ENCODE measurements around the gene UBASH3A.
A peak's percentile ranks its signal among the peaks of the same experiment; 100 is the strongest.

Gene UBASH3A

DNA sequence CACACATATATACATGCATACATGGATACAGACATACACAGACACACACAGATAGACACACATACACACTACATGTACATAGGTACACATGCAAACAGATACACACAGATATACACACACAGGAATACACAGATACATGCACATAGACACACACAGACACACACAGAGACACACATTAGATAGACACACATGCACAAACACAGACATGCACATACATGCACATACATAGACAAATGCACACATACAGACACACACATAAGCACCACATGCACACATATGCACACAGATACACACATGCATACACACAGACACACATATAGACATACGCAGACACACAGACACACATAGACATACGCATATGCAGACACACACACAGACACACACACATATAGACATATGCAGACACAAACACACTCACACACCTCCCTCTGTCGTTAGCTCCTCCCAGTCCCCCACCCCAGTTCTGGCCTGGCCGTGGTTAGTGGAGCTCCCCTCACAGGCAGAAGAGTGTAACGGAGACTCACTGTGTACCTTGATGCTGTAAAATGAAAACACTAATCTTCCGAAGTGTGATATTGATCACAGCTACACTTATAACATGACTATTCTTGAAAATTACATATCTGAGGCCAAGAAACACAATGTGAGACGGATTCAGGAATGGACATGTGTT is 7.6 kb downstream of the UBASH3A start:
- no peak for DNase-seq (ENCODE audit: low read depth)

- no peak for DNase-seq (ENCODE audit: low read depth)
These were observed 8.4 kb downstream of the UBASH3A start for GRCh38 chr21:42411891-42412635.

GRCh38 chr21:42412636-42412933 is 8.9 kb downstream of the UBASH3A start:
- no peak for DNase-seq (ENCODE audit: low read depth)

GRCh38 chr21:42413093-42413492 is 9.4 kb downstream of the UBASH3A start:
- DNase-seq (ENCODE audit: low read depth), result no peak

DNA sequence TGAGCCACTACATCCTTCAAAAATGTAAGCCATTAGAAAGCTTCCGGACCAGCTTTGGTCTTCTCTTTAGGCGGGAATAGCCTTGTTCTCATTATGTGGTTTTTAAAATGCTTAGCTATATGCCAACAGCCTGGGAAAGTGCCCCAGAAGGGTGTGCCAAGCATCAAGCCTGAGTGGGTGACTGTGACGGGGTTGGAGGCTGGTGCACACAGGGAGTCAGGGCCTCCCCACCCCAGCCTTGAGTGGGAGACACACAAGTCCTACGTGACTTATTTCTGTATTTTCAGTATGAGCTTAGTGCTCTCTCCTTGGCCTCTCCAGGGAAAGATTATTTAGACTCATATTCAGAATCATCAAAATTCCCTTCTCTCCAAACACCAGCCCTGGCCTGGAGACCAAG is 9.8 kb downstream of the UBASH3A start:
- DNase-seq (ENCODE audit: low read depth), result no peak

DNA sequence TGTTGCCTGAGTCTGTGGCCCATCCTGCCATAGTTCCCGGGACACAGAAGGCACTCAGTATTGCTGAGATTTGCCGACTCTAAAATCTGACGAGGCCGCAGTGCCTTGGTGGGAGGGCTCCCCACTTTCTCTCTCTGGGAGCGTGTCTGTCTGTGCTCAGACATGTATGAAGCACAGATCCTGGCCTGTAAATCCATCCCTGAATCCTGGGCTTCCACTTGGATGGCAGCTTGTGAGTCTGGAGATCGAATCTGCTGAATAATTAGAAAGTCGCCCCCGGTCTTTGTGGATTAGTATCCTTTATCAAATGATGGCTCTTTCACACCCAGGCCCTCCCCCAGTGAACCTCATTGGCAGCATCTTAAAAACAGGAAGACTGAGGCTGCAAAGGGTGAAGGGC is 10.4 kb downstream of the UBASH3A start:
- DNase-seq (ENCODE audit: low read depth), result no peak

DNA sequence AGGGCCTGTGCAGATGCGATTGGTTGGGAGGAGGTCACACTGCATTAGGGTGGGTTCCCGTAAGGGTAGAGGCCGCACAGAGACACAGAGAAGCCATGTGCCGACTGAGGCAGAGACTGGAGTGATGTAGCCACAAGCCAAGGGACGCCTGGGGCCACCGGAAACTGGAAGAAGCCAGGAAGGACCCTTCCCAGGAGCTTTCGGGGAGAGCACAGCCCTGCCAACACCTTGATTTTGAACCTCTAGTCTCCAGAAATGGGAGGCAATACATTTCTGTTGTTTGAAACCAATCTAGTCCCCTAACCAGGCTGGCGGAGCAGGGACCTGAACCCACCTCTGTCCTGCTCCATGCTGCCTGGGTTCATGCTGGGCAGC is 10.8 kb downstream of the UBASH3A start:
- no peak for DNase-seq (ENCODE audit: low read depth)

GRCh38 chr21:42414928-42415769 is 11.4 kb downstream of the UBASH3A start:
- DNase-seq (ENCODE audit: low read depth), result peak; percentile 93

GRCh38 chr21:42417533-42417932 is 13.8 kb downstream of the UBASH3A start:
- DNase-seq (ENCODE audit: low read depth), result no peak

- no peak for DNase-seq (ENCODE audit: low read depth)
These were observed 15.2 kb downstream of the UBASH3A start for GRCh38 chr21:42418886-42419285.

GRCh38 chr21:42419845-42420244 is 16.1 kb downstream of the UBASH3A start:
- no peak for DNase-seq (ENCODE audit: low read depth)

DNA sequence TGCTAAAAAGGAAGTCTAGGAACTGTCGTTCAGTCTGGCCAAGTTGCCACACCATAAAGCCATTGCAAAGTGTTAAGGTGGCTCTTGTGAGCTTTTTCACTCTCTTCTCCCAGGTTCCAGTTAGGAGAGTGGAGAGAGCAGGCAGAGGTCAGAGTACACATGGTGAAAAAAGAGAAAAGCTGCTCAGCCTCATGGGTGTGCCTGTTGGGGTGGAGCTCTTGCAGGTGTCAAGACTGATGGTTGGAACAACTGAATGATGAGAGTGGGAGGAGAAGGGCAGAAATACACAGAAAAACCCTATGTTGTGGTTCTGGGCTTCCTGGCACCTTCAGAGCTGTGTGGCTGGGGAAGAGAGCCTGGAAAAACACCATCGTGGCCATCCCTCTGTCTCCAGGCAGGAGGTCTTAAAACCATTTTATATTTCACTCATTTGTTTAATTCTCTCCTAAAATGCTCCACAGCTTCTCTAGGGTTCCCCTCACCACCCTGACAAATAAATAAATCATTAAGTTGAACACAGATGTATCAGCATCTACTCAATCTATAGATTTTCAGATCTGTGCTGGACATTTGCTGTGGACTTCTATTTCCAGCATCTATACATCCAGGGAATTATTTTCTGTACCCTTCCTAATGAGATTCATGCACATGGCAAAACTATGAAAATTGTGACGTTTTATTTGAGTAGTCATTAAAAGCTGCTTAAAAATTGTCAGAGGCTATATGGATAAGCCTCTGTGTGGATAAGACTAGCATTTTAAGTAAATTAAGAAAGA is 17.5 kb downstream of the UBASH3A start:
- DNase-seq (ENCODE audit: low read depth), result no peak

- DNase-seq (ENCODE audit: low read depth), result no peak
These were observed 19.5 kb downstream of the UBASH3A start for GRCh38 chr21:42423197-42423675.

DNA sequence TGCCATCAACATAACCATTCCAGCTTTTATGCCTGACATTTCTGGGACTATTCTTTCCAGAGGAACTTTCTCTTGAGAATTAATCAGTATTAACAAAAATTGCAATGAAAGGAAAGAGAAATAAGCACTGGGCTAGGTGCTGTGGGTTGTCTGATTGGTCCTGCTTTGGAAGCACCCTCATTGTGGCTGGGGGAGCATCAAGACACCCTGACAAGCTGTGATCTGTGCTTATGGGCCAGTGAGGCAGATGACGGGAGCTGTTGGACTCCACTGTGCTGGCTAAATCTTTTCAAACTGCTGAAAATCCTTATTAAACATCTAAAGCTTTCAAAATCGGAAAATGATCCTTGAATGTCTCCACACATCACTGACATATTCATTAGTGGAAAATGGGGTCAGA is 20.0 kb downstream of the UBASH3A start:
- no peak for DNase-seq (ENCODE audit: low read depth)

DNA sequence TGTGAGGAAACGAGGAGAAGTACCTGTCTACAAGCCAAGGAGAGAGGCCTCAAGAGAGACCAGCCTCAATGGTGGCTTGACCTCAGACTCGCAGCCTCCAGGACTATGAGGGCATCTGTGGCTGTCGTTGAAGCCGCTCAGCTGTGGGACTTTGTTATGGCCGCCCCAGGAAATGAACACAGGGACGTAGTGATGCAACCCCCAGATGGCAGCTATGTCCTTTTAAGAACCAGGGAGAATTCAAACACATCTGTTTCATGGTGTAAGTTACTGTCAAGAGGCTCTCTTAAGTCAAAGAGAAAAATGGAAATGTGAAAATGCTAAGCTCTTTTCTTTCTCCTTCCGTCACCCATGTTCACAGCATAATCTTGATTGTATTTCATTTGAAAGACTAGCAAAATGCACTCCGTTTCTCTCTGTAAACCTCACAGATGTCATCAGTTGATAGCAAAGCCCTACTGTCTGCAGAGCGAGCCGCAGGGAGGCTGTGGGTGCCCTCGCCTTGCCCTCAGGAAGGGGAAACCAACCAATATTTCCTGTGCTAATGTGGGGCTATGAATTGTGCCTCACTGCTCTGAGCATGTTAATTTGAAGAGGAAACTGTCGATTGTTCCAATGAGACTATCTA is 21.3 kb downstream of the UBASH3A start:
- DNase-seq (ENCODE audit: low read depth), result no peak

DNA sequence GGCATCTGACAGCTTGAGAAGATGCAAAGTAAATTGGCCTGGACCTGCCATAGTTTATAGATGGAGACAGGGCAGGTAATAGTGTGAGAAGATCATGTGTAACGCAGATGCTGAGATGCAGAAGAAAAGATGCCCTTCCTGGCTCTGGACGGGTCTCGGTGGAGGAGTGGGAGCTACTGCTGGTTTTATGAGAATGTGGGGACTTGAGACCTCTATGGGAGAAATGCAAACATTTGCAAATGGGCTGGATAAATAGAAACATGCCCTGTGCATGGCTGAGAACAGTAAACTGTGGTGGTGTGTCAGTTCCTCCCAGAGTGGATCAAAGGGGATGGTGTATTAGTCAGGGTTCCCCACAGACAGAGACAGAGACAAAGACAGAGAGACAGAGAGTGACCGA is 21.9 kb downstream of the UBASH3A start:
- no peak for DNase-seq (ENCODE audit: low read depth)

DNA sequence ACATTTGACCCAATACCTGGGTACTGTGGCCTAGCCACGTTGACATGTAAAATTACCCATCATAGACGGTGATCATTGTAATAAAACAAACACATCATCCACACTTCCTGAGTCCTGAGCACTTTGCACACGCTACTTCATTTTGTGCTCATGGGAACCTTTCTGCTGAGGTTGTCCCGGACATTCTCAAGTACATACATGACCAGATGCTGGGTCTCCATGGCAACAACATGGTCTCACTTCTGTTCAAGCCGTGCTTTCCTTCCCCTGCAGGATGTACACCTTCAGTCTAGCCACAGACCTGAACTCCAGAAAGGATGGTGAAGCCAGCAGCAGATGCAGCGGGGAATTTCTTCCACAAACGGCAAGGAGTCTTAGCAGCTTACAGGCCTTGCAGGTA is 22.7 kb downstream of the UBASH3A start:
- no peak for DNase-seq (ENCODE audit: low read depth)

DNA sequence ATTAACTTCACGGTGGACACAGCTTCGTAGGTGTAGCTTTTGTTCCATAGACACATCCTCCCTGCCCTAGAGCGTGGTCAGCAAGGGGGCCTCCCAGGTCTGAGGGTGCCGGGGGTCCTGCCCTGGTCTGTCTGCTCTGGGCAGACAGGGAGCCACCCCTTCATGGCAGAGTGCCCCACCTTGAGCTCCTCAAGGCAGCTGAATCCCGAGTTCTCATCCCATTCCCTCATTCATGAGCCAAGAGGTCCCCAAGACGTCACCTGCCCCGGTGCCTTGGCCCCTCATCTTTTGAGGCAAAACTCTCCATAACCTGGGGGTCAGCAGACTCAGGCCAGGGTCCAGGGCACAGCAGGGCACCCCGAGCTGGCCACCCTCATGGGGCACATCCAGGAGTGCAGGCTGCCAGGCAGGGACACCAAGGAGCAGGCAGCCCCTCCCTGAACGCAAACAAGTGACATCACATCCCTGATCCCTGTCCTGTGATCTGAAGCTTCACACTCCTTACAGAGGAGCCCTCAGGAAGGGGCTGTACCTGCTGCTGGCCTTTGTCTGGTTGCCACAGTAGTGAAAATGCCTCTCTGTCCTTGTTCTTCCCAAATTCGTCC is 23.3 kb downstream of the UBASH3A start:
- no peak for DNase-seq (ENCODE audit: low read depth)

GRCh38 chr21:42427809-42428419 is 24.2 kb downstream of the UBASH3A start:
- DNase-seq (ENCODE audit: low read depth), result no peak

GRCh38 chr21:42429021-42429420 is 25.3 kb downstream of the UBASH3A start:
- DNase-seq (ENCODE audit: low read depth), result no peak

GRCh38 chr21:42429856-42430255 is 26.2 kb downstream of the UBASH3A start:
- DNase-seq (ENCODE audit: low read depth), result no peak
